ENCODE results near the gene PTPRN2.
"Not testable (repeated sequence)": the region's sequence is repeated elsewhere in the genome, so short reads cannot be mapped to it uniquely, and the experiment has no call there.

Gene PTPRN2

DNA sequence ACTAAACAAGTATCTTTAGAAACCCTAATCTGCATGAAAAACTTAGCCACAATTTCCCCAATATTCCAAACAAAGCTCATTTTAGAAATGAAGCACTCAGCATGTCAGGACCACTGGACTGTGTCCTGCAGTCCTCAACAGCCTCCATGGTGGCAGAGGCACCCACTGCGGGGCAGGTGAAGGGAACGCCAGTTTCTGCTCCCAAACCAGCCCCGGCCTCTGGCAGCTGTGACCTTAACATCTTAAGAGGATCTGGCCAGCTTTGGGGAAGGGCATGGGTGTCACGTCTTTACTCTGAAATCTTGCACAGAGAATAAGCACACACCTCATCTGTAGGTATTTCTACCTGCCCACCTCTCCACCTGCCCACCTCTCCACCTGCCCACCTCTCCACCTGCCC, 988.1 kb downstream of the PTPRN2 start:
- no peak for DNase-seq

DNA sequence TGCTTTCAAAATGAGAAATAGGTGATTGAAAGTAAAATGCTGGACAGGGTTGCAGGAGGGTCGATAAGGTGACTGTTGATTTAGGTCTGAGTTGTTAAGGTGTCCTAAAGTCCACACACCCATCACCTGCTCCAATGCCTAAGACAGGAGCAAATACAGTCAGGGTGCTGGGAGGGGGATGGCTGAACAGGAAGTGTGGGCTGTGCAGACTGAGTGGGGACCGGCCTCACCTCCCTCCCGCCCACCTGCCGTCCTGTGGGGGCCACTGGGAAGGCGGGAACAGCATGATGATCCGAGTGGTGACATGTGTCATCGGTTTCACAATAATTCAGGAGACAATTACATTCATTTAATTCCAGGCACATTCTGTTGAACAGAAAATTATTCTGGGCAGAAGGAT, 990.1 kb downstream of the PTPRN2 start:
- DNase-seq = peak in 2 of 3 experiments; percentile 73 to 88

DNA sequence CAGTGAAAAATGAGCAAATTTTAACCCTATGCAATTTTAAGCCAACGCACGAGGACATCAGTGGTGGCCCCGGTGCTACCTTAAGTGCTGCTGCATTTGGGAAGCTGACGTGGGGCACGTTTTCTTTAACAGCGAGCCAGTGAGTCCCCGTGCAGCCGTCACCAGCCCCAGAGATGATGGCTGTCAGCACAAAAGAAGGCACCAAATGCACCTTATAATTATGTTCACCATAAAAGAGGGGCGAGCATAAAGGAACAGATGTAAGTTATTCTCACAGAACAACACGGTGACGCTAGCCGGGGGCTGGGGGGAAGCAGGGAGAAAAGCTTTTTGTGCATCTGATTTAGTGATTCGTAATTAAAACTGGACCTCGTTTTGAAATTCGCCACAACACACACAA, 990.7 kb downstream of the PTPRN2 start:
- DNase-seq = peak in 2 of 3 experiments; percentile 82 to 93

DNA sequence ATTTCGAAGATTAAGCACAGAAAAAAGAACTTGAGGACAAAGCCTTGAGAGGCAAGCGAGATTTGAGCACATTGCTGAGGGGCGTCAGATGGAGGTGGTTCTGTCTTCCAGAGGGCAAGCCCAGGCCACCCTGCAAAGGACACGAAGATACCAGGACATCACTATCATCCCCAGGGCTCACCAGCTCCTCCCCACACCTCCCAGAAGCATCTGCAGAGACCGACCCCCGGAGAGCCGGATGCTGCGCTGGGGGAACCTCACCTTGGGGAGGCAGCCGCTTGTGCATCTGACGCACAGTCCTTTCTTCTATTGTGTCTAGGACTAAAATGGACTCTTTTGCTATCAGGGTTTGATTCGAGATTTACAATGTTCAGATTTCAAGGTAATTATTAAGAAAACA, 991.2 kb downstream of the PTPRN2 start:
- peak in 2 of 3 experiments; percentile 82 to 89 for DNase-seq

DNA sequence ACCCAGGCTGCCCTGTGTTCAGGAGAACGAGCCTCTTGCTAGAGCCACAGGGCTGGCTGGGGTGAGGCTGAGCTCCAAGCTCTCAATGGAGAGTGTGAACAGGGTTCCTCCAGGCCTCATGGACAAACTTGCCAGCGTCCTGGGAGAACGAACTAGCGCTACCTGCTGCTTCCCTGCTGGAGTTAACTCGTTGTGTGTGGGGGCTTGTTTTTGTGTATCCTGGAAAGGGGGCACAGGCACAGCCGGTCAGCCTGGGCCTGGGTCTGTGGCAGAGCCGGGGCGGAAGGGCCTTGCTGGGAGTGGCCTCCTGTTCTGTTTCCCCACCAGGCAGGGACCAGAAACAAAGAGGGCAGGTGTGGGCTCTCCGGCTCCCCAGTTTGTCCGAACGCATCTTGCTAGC, 991.6 kb downstream of the PTPRN2 start:
- DNase-seq = no peak

DNA sequence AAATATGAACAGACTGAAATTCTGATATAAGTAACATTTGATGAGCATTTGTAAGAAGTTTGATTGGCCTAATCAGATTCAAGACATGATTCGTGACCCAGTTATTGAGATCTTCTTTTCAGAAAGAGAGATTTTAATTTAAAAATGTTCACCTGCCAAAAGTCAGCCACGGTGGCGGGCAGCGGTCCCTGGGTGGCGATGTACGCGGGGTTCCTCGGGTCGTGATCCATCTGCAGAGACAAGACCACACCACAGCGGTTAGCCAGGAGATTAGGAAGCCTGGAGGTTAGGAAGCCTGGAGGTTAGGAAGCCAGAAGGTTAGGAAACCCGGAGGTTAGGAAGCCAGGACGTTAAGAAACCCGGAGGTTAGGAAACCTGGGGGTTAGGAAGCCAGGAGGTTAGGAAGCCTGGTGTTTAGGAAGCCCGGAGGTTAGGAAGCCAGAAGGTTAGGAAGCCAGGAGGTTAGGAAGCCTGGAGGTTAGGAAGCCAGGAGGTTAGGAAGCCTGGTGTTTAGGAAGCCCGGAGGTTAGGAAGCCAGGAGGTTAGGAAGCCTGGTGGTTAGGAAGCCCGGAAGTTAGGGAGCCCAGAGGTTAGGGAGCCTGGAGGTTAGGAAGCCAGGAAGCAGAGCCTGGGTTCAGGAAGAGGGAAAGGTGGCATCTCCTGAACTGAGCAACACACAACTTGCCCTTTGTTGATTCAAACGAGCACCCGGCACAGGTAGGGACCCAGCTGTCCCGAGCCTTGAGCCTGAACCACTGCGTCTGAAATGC, 992.4 kb downstream of the PTPRN2 start:
- DNase-seq = no peak

DNA sequence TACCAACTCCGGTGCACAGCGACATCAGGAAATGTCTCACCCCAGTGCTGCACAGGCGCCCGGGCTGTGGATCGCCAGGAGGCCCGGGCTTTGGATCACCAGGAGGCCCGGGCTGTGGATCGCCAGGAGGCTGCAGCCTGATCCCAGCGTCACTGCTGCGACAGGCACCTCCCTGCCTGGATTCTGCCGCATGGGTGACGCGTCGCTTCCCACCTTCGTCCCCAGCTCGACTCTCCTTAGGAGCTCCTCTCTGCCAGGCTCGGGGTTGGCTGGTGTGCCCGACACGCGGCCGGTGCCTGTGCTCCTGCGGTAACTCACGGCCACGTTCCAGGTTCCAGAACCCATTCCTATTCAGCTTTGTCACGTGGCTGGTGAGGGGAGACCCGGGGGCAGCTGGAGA, 993.3 kb downstream of the PTPRN2 start:
- DNase-seq = no peak

DNA sequence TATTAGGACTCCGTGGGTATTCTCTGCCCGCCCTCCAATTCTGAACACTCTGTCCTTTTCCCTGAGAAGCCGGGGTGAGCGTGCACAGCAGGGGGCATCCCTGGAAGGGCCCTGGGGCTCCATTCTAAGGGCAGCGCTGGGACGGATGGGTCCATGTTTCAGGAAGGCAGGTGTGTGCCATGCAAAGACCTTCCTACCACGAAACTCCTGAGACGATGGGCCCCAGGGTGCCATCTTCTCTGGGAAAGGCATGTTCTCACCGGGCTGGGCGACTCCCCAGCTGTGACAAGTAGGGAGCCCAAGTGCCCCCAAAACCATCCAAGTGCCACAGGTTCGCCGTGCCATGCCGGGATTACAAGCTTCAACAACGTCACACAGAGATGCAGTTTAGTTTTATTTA, 994.1 kb downstream of the PTPRN2 start:
- no peak for DNase-seq

DNA sequence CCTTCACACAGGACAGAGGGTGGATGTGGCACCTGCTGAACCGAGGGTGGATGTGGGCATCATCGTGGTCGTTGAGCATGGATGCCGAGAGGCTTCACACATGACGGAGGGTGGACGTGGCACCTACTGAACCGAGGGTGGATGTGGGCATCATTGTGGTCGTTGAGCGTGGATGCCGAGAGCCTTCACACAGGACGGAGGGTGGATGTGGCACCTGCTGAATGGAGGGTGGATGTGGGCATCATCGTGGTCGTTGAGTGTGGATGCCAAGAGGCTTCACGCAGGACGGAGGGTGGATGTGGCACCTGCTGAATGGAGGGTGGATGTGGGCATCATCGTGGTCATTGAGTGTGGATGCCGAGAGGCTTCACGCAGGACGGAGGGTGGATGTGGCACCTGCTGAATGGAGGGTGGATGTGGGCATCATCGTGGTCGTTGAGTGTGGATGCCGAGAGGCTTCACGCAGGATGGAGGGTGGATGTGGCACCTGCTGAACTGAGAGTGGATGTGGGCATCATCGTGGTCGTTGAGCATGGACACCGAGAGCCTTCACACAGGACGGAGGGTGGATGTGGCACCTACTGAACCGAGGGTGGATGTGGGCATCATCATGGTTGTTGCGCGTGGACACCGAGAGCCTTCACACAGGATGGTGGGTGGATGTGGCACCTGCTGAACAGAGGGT, 994.8 kb downstream of the PTPRN2 start:
- not testable (repeated sequence) for DNase-seq

DNA sequence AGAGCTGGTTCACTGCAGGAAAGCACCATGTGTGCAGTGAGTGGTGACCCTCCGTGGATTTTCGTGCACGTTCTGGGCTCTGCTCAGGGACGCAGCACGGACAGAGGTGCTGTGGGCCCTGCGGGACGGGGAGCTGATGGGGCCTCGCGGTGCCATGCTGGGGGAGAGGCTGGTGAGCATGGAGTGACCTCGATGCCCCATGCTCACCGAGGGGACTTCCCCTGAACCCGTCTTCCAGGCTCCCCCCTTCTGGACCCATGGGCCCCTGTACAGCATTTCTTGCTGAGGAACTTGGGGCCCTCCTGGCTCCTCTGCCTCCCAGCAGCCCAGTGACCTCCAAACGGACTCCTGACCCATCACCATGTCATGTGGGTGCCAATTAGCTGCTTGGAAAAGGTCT, 997.1 kb downstream of the PTPRN2 start:
- DNase-seq = no peak

DNA sequence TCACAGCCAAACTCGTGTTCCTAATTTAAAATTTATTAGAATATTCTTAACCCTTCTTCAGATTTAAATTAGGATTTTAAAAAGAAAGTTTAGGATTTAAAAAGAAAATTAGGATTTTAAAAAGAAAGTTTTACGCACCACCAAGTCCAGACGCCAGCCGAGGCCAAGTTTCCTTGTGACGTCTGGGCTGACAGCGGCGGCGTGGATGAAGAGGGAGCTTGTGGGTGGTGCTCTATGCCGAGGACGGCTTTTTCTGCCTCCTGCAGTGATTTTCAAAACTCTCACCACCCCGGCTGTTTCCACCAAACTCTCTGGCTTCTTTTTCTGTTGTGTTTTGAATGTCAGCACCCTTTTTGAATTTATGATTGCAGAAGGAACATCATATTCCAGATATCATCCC, 997.9 kb downstream of the PTPRN2 start:
- no peak for DNase-seq

DNA sequence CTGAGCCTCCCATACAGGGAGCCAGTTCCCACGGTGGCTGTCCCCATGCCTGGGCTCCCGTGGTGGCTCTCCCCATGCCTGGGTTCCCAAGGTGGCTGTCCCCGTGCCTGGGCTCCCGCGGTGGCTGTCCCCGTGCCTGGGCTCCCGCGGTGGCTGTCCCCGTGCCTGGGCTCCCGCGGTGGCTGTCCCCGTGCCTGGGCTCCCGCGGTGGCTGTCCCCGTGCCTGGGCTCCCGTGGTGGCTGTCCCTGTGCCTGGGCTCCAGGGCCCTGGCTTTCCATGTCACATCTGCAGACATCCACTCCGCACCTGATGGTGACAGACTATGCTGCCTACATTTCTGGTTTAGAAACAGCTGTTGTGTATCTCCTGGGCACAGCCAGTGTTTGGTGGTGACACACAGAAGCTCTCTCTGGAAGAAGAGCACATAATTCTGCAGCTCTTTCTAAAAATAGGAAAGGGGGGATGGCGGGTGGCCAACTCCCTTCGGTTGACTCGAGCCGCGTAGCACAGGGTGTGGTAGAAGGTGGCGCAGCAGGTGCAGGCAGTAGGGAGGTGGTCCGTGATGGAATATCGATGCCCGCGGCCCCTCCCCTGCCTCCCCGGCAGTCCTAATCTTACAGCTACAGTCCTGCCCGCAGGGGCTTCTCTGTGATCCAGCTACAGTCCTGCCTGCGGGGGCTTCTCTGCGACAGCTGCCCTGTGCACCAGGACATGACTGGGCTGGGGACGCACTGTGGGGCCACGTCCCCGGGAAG, 999.6 kb downstream of the PTPRN2 start:
- DNase-seq = peak in 1 of 3 experiments; percentile 55

DNA sequence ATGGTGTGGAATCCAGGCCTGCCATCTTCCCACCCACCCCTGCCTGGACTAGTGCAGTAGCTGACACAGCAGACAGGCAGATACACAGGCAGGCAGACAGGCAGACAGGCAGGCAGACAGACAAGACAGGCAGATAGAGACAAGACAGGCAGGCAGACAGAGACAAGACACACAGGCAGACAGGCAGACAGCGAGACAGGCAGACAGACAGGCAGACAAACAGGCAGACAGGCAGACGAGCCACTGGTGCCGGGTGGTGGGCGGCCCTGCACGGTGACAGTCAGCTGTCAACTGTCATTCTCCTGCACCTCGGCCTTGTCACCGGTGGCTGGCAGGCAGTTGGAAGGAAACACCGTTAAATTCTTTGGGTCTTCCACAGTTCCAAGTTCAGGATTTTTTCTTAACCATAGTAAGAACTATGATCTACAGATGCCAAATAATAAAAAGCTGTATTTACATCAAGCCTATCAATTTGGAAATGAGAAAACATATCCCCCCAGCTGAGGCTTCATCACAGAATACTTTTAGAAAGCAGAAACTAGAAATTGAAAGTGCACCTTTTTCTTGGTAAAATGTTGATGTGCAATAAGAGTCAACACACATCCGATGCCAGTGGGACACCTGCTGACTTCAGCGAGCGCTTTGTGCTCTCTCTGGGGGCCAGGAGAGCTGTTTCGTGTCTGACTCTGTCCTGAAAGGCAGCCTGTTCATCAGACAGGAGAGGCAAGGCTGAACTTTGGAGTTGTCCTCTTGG, 1000.4 kb downstream of the PTPRN2 start:
- DNase-seq = no peak

DNA sequence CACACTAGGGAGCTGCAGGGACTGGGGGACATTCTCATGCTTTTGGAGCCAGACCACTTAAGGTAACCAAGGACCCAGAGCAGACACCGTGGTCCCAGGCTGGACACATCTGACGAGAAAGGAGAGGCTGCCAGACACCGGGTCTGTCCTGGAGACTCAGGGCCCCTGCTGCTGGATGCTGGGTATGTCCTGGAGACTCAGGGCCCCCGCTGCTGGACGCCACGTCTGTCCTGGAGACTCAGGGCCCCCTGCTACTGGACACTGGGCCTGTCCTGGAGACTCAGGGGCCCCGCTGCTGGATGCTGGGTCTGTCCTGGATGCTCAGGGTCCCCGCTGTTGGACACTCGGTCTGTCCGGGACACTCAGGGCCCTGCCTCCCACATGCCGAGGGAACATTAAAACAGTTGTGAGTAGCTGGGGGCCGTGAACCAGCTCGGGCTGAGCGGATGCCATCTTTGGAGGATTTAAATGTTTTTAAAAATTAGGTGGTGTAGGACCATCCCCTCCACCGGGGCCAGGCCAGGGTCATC, 1001.1 kb downstream of the PTPRN2 start:
- DNase-seq = no peak

DNA sequence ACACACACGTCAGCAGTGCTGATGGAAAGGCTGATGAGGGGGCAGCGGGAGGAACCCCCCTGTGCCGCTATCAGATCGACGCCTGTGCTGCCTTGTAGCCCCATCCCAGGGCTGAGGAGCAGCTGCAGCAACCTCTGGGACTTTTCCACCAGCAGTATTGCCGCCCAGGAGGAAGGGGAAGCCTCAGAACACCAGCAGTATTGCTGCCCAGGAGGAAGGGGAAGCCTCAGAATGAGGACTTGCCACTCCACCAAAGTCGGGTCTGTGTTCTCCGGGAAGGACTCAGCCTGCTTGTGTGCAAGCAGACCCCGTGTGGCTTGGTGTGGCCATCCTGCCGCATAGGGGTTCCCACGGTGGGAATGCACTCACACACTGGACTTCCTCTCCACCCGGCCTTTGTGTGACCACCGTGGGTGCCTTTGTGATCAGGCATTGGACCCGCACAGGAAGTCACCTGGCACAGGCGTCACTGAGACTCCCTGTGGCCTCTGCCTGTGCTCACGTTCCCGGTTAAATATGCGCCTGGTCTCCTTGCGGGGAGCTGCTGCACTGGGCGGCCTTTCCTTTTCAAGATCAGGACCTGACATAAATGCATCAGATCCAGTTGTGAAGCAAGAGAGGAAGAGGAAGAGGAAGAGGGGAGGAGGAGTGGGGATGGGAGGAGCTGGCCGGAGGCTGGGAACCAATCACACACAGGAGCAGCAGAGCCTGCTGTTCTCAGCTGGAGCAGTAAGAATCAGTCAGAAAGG, 1002.3 kb downstream of the PTPRN2 start:
- no peak for DNase-seq

DNA sequence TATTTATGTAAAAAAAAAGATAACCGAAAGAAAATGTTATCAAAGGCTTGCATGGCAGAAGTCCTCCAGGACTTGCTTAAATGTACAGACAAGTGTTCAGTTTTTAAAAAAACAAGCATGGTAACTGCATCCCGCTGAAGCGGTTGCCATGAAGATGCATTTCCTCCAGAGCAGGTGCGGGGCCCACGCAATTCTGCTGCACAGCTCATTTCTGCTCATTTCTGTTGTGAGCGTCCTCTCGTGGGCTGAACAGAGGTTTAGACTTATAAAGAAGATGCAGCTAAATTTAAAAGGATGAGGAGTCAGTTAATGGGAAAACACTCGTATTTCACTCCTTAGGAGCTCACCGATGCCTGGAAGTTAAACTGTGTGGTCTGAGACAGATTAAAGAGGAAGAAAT, 1003.2 kb downstream of the PTPRN2 start:
- DNase-seq = no peak

DNA sequence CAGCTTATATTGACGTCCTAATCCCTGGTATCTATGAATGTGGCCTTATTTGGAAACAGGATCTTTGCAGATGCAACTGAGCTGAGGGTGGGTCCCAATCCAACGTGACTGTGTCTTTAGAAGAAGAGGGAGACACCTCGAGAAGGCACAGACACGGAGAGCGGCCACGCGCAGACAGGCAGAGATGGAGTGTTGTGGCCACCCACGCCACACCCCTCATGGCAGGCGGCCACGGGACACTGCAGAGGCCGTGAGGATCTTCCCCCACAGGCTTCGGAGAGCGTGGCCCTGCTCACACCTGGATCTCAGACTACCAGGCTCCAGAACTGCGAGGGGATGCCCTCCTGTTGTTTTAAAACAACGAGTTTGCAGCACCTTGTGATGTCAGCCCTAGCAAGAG, 1005.9 kb downstream of the PTPRN2 start:
- DNase-seq = no peak

DNA sequence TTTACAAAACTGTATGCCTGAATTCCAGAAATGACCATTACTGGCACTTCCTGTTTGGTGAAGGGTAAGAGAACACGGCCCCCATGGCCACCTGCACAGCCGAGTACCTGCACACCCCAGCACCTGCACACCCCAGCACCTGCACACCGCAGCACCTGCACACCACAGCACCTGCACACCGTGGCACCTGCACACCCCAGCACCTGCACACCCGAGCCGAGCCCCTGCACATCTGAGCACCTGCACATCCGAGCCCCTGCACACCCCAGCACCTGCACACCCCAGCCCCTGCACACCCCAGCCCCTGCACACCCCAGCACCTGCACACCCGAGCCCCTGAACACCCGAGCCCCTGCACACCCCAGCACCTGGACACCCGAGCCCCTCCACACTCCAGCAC, 1007.3 kb downstream of the PTPRN2 start:
- DNase-seq = no peak

DNA sequence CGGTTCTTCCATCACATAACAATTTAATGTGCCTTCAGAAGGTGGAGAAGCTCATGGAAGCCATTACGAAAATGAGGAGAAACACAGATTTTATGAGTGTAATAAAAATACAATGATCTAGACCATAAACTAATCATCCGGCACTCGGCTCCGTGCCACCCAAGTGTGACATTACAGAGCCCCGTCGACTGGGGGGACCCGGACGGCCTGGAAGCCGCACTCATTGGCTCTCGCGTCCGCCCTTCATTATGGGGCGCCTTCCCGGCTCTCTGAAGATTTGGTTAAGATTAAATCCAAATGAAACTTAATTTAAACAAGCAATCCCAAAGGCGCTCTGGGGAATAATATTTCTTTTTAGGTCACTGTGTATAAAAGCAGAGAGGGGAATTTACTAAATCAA, 1008.2 kb downstream of the PTPRN2 start:
- no peak for DNase-seq

DNA sequence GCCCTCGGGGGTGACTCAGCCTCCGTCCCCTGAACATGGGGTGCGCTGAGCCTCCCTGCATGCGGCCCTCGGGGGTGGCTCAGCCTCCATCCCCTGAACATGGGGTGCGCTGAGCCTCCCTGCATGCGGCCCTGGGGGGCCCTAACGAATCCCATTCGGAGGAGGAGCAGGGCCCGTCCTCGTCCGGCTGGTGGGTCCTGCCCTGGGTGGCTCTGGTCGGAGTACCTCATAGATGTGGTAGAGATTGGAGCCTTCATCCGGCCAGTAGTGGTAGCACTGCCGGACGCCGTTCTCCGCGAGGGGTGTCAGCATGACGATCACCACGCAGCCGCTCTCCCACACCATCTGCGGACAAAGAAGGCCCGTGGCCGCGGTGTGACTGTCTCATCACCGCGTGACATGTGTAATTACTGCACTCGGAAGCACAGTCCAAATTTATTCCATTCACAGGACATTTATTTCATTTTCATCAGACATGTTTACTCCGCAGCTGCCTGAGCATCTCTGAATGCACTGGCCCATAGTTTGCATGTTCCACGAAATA, 1009.8 kb downstream of the PTPRN2 start:
- no peak for DNase-seq

DNA sequence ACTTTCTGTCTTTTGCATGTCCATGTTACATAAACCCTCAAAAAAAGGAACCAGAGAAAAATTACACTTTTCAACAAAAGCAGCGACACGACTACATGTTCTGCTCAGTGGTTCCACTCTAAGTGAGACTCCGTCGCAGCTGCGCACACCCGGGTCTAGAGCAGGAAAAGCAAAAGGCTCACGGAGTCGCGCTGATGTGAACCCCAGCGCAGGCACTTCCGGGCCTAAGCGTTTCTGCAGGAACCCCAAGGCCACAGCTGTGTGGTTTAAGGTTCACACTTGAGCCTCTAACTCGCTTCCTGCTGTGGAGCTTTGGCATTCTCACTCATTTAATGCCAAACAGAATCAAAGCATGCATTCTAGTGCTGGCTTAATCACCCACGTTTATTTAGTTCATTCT, 1010.6 kb downstream of the PTPRN2 start:
- DNase-seq = no peak

DNA sequence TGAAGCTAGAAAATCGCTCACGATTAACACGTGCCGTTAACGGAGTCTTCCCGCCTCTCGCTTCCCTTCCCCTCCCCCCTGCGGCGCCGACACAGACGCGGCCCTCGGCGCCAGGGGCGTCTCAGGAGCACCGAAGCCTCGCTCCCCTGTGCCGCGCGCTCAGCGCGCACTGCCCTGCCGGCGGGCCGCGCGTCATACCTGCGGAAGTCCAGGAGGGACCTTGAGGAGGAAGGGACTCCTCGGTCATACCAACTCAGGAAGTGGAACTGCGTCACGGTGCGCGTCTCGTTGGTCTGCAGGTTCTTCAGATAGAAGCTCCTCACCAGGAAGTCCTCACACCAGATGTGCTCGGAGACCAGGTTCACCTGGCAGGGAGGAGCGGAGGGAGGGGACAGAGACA, 1011.2 kb downstream of the PTPRN2 start:
- no peak for DNase-seq
